Fibroblast of skin of abdomen (primary cell): ENCODE results near the gene PHF2.

Experiments used
- DNase-seq: peaks from one replicate; pipeline ENCODE4 v3.0.0-alpha.2; 2013

The PHF2 gene

DNA sequence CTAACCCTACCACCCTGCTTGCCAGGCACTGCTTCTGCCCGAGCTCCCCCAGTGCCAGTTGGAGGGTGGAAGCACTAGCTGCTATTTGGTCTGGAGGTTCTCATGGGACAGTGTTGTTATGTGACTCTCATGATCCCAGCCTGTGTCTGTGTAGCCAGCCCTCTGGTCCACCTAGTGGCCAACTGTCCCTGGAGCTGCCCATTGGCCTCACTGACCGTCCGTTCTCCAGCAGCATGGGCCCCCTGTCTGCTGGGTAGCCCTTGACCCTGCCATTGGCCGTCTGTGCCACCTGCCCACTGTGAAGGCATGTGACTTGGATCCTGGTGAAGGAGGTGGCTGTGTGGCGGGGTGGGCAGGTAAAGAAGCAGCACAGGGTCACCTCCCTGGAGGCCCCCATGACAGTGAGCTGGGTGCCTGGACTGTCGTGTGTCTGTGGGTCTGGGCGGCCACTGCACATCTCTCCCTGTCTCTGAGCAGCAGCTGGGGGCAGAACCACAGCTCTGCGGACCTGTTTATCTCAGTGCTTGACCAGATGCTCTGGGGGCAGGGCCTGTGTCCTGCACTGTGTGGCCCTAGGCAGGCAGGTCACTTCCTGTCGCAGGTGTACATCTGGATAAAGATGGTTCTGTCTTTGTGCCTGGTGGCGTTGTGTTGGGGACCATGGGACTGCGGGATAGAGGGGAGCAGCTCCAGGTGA lies 11.4 kb downstream of the PHF2 start:
- DNase-seq: no peak

DNA sequence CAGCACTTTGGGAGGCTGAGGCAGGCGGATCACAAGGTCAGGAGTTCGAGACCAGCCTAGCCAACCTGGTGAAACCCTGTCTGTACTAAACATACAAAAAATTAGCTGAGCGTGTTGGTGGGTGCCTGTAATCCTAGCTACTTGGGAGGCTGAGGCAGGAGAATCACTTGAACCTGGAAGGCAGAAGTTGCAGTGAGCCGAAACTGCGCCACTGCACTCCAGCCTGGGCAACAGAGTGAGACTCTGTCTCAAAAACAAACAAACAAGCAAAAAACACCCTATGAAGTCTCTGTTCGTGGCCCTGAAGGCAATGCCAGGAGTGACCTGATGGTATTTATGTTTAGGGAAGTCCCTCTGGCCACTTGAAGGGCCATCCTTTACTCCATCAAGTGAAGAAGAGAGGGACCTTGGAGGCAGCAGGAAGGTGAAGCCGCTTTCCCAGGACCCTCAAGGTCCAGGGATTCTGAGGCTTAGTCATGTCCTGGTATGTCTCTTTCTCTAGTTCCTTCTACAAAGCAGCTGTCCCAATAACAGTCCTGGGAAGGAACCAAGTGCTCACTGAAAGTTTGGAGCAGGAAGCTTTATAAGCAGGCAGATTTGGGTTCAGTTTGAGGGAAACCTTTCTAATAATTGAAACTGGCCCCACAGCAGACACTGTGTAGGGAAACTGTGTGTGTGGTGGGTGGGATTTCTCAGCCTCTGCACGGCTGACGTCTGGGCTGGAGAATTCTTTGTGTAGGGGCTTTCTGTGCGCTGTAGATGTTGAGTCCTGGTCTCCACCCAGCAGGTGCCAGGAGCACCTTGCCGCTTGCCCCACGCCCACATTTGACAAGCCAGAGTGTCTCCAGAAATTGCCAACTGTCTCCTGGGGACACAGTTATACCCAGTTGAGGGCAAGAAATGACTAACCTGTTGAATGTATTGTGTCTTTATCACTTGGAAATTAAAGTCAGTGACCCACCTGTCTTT lies 12.5 kb downstream of the PHF2 start:
- peak; percentile 30 for DNase-seq

DNA sequence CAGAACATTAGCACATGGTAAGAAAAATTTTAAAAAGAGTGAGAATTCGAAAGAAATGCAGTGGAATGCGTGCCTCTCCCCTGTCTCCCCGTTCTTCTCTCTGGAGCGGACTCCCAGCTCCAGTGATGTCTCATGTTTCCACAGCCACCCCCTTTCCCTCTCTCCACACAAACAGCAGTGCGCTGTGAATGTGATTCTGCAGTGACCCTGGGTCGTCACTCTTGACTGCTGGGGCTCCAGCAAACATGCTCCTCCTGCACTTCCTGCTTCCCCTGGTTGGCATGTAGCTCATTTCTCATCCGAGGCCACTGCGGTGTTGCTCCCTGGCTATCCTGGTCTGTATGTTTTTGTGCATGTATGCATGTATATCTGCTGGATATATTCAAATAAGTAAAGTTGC lies 13.3 kb downstream of the PHF2 start:
- peak; percentile 10 for DNase-seq

DNA sequence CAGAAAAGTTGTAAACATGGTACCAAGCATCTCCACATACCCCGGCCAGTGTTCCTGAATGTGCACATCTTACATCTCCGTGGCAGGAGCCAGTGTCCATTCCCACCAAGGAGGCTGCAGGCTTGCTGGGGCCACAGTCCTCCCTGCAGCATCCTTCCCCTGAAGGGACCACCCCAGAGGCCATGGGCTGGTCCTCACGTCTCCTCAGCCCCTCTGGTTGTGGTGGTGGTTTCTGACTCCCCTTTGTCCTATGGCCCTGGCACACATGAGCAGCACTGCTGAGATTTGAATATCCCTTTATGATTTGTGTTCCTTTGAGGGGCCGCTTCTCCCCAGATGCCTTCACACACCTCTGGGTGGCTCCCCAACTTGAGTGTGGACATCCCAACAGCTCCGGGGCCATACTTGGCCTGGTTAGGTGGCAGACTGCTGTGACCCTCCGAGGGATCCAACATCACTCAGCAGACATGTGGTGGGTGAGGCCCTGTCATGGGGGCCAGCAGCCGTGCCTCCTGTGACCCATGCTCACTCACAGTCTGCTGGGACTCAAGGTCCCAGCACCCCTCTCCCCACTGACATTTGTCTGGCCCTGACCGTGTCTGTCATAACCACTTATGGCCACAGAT lies 14.3 kb downstream of the PHF2 start:
- DNase-seq: no peak

DNA sequence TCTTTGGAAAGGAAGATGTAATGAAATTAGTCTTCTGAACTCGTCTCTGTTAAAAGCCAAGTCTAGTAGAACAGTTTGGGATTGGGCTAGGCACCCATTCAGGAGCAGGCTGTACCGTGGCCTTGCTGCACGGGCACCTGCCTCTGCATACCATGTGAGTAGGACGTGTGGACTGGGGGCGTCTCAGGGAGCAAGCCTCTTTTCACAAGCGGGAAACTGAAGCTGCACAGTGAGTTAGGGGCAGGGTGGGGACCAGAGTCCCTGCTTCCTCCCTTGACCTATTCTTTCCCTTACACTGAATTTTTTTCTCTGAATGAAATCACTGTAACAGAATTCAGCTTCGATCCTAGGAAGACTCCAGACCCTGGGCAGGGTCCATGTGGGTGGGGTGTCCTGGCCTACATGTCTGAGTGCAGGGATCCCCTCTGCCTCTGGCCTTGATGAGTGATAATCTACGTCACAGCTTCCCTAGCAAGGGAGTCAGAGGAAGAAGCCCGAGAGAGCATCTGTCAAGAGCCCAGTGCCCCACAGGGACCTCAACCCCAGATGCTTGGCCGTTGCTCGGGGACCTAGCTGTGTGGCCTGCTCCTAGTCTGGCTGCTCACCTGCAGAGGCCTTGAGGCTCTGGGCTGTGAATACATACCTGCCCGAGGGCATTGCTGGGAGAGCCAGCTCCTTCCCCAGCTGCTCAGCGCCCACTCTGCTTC lies 15.1 kb downstream of the PHF2 start:
- DNase-seq: no peak

DNA sequence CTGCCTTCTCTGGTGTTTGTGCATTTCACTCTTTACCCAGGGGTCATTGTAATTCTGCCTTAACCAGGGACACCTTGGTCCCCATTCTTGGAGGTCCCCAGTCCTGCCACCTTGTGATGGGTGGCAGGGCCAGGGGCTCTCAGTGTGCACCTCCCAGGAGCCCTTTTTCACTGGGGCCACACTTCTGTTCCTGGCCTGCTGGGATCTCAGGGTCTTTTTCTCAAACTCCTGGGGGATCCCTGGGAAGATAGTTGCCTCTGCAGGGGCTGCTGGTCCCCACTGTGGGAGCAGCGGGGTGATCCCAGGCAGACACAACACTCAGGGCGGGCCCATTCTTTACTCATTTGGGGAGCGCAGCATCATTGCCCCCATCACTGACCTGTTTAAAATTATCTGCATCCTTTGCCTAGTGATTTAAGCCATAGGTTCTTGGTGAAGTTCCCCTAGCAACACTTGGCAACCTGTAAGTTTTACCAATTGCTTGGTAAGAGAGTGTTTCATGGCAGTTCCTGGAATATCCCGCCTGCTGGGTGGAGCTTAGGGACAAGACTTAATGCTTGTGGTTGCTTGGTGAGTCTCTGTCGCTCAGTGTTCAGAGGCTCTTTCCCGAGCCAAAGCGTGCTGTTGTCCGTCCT lies 15.7 kb downstream of the PHF2 start:
- peak; percentile 18 for DNase-seq

DNA sequence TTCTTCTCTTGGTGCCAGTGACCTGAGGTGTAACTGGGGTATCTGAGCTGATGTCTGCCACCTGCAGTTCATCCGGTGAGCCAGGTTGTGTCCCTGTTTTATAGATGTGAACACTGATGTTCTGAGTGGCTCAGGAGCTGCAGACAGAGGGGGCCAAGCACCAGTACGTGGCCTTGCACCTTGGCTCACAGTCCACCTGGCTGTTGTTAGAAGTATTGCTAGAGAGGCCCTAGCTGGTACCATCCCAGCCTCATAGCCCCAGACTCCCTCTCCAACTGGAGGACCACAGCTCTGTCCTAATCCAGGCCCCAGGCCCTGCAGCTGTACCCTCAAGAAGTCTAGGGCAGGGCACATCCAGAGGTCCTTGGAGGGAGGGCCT lies 16.2 kb downstream of the PHF2 start:
- no peak for DNase-seq

DNA sequence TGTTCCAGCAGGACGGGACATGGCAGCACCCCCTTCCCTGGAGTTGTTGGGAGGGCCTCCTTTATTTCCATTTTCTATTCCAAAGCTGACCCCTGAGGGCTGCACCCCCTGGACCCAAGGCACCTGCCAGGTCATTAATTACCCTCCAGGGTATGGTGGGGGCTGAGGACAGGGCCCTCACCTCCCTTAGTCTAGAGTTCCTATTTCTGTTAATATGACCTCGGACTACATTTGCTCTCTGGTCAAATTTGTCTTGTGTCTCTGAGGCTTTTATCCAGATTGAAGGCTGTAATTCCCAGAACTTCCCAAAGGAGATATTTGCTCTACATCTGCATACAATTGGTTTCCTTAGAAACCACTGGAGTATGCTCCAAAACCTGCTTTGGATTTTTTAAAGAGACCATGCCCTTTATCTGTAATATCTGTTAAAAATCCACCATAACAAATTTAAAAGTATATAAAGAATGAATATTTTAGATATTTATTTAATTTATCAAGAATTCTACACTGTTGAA lies 16.8 kb downstream of the PHF2 start:
- peak; percentile 16 for DNase-seq

DNA sequence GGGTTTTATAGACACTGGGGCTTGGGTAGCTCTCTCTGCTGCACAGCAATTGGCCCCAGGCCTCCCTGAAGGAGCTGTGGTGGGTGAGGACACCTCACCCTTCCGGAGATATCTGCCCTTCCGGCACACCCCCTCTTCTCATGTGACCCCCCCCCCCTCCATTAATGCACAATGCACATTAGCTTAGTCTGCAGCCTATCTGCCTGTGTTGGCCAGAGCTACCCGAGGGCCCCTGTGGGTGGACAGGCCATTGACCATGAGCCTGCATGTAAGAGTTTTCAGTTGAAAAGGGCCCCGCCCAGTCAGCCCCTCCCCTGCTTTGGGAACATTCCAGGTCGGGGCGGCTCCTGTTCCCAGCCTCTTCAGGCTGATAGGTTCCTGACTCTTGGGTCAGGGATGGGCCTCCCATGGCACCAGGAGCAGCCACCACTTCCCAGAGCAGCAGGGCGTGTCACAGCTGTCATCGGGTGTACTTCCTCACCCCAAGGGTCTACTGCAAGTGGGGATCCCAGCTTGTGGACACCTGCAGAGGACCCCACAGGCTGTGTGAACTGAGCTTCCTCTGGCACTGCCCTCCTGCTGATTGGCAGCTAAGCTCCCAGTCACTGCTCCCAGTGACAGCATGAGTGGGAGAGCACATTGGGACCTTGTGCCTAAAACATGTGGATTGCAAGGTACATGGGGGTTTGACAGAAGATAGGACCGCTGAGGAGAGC lies 17.8 kb downstream of the PHF2 start:
- no peak for DNase-seq

DNA sequence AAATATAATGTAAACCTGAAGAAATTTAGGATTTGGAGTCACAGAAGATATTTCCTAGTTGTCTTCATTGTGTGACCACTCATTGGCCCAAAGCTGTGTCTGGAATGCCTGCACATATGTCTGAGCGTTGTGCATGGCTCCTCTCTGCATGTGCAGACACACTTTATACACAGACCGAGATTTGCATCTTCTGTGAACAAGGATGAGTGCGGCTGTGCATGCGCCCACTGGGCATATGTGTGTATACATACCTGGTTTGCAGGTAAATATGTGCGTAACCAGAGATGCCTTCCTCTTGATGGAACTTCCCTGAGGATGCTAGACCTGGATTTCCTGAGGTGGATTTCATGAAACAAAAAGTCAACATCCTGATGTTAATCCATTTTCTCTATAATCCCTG lies 19.1 kb downstream of the PHF2 start:
- DNase-seq: no peak

DNA sequence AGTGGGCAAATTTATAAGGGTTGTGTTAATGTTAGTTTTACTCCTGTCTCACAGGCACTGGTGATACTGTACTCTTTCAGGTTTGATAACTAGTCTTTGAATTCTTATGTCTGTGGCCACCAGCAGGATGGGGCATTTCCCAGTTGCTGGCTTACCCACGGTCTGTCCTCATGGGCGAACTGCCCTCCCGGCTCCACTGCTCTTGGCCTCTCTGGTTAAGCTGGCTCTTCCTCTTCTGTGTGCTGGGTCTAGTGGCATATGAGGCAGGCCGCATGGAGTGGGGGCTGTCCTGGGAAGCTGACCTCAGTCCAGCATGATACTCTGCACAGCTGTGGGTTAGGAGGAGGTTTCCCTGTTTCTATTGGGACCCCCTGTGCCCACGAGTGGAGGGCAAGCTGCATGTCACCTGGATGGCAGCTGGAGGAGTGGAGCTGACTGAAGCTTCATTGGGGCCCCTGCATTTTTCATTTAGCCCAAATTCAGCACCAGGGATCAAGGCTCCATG lies 19.5 kb downstream of the PHF2 start:
- no peak for DNase-seq

DNA sequence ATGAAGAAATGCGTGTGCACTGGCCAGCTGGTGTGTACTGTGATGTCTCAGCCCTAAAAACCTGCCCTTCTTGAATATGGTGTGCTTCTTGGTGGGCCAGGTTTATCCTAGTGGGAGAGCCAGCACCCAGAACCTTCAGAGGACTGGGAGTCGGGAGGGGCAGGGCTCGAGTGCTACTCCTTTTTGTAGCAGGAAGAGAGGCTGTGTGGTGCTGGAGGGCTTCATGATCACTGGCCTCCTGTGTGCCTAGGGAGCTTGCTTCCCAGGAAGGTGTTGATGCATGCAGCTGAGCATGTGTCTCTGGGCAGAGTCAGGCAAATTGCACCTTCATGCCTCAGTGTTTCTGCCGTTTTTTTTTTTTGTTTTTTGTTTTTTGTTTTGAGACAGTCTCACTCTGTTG lies 20.0 kb downstream of the PHF2 start:
- no peak for DNase-seq

DNA sequence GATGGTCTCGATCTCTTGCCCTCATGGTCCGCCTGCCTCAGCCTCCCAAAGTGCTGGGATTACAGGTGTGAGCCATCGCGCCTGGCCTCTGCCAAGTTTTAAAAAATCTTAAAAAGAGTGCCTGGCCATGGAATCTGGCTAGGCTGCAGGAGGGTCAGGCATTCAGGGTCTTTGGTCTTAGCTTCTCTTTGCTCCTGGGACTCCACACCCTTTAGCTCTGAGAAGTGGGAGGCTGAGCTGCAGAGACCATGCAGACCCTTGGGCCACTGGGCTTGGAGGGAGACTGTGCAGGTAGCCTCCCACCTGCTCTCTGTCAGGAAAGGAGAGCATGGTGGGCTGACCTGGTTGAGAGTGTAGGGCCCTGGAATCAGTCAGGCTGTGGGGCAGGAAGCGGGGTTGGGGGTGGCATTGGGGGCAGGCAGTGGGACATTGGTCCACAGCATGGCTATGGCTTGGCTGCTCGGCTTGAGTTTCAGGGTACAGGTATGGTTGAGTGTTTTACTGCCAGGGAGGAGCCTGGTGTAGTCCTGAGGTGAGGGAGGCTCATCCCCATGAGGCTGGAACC lies 20.8 kb downstream of the PHF2 start:
- DNase-seq: no peak

DNA sequence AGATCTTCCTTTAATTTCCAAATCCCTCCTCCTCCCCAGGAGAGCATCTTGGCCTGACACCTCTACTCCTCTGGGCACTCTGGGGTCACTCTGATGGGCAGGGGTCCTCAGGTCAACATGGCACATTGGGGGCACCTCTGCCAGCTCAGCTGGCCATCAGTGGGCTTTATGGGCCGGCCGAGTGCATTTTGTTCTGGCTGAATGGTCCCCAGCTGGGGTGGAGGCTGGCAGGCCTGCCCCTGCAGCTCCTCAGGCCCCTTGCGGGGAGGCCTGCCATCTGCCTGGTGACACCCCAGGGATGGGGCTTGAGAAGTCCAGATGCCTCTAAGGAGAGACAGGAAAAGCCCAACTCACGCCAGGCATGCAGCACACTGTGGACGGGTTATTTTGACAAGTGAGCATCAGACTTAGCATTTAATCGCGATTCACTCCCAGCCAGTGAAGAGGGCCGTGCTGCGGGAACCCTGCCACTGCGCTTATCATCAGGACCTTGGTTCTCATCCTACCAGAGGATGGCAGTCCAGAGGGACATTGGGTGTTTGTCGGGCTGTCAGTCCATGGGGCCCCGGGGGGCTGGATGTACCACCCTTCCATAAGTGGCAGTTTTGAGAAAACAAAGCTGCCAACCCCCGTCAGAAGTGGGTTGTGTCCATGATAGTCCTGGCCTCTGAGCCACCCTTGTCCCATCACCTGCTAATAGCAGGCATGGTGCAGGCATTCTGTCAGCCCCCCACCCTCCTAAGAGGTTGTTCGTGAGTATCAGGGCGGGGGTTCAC lies 21.7 kb downstream of the PHF2 start:
- DNase-seq: no peak

DNA sequence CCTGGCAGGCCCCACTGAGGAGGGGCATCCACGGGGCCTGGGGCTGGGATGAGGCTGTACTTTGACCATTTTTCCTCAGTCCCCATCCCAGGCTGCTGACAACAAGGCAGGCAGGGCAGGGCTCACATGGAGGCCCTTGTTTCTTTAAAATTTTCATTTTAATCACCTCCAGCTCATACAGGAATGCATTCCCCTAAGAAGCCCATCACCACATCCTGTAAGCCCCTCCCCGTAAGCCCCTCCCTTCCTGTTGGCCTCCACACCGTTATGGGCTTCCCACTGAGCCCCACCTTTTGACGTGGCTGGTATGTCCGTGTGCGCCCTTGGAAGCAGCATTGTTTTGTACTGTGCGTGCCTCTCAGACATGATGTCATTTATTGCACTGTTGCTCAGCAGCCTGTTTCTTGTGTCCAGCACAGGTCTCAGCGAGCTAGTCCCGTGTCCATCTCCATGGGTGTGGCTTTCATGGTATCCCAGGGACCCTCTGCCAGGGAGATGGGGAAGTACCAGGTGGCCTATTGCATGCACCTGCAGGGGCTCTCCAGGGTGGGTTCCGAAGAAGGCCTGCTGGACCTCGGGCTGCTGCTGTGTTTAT lies 22.4 kb downstream of the PHF2 start:
- DNase-seq: peak; percentile 17

DNA sequence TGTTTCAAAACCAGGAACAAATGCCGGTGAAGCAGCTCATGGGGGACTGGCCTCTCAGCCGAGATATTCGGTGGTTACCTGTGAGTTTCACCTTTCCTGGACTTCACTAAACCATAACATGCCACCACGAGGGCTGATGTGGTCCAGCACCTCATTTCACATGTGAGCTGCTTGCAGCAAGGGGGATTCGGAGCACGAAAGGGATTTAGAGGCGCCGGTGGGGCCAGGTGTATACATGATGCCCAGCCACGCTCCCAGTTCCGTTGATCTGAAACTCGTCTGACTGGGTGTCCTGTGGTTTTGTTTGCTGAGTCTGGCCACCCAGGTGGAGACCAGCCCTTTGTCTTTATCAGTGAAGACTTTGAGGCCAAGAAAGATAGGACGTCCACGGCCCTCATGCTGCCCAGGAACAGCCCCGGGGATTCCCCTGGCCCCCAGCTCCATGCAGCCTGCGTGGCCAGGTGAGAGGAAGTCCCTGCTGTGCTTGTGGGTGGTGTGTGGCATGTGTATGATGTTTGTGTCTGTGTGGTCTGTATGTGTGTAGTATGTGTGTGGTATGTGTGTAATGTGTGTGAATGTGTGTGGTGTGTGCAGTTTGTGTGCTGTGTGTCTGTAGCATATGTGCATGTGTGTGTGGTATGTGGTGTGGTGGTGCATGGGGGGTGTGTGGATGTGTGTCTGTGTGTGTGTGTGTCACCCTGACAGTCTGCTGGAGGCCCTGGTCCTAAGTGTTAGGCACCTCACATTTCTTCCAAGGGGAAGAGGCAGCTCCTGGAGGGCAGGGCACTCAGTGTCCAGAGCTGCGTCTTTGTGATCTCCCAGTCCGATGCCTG lies 23.4 kb downstream of the PHF2 start:
- DNase-seq: no peak

DNA sequence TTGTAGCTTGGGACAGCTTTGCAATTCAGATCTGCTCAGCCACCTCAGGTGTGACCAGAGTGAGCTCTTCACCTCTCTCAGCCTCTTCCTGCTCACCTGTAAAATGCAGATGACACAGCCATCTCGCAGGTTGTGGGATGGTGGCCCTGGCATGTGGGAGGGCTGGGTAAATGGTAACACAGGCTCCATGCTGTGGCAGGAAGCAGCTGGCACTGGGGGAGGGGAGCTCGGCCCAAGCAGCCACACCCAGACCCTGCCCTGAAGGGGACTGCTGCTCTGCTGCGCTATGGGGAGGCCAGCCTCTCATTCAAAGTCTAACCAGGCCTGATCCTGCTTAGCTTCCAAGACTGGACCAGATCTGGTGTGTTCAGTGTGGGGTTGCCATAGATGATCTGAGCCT lies 24.1 kb downstream of the PHF2 start:
- no peak for DNase-seq

DNA sequence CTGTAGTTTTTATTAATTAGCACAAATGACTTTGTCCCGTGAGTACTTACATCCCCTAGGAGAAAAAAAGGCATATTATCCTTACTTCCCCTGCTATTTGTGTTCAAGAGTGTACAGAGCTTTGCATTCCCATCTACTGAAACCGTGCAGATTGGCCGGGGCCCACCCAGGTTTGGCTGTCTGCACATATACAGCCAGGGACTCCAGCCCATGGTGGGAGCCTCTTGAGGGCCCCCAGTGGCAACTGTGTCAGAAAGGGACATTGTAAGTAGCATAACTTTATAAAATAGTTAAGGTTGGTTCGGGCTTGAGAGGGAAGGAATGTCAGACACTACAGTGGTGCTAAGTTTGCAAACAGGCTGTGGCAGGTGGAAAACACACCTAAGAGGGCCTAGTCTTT lies 24.7 kb downstream of the PHF2 start:
- no peak for DNase-seq

DNA sequence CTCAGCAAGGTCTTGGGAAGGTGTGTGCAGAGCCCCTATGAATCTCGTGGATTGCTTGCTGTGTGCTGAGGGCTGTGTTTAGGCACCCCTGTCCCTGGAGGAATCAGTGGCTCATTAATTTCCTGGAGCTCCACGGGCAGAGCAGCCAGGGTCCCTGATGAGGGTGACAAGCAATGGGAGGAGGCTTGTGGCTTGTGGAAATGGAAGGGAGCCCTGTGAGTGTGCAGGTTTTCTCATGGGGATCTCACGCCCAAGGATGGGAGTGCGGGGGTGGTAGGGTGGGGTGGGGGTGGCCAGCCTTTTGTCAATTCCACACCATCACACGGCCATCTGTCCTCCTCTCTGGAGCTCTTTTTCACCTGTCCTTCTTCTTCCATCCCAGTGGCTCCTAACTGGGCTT lies 25.3 kb downstream of the PHF2 start:
- no peak for DNase-seq
